Measurements from ENCODE around the gene LBHD2. TPM values are rescaled to one million over a fixed set of nuclear protein-coding genes. Genes with fewer than 3 reads are reported as not detected.

LBHD2 gene
- total RNA-seq, 1 donor from 2014 or later, result not detected

GRCh38 chr14:103057372-103058163, 26.4 kb upstream of the LBHD2 start, which contains the start of gene CDC42BPB:
TSS of gene CDC42BPB (minus strand) at chr14:103057549. CDS start at chr14:103057173, 376 bp downstream.
- H3K36me3 ChIP-seq, result no peaks in the 10 kb centered on the region
- DNase-seq (peak; percentile 95), ATAC-seq (peak; percentile 96)
- peaks cover 34% of the 10 kb centered on the region for H3K4me1 ChIP-seq
- intact Hi-C loops (cut with DNase I), result no loop called here
- H3K4me3 ChIP-seq, result peak within 1 kb of the TSS; percentile 95
- H3K9me3 ChIP-seq, result no peaks in the 10 kb centered on the region
- H3K27me3 ChIP-seq, result no peaks in the 10 kb centered on the region
- H3K27ac ChIP-seq, result peak within 1 kb of the TSS; percentile 88
- TF ChIP-seq CTCF (IDR thresholded peaks at IDR 0.05), result no peak

- H3K4me1 ChIP-seq, result peaks cover 34% of the 10 kb centered on the region
These were observed 25.6 kb upstream of the LBHD2 start for GRCh38 chr14:103058164-103059055.

GRCh38 chr14:103059556-103059955, 24.5 kb upstream of the LBHD2 start:
- H3K4me3 ChIP-seq, result no peak overlapping the region
- intact Hi-C loops (cut with DNase I), result no loop called here
- no peaks in the 10 kb centered on the region for H3K9me3 ChIP-seq
- ATAC-seq, result no peak
- no peaks in the 10 kb centered on the region for H3K36me3 ChIP-seq
- H3K4me1 ChIP-seq, result peaks cover 29% of the 10 kb centered on the region
- H3K27me3 ChIP-seq, result no peaks in the 10 kb centered on the region
- no peak overlapping the region for H3K27ac ChIP-seq
- no peak for TF ChIP-seq CTCF (IDR thresholded peaks at IDR 0.05)
- peak; percentile 48 for DNase-seq

More at GRCh38 chr14:103058164-103059055, 25.6 kb upstream of the LBHD2 start:
- peak; percentile 3 for ATAC-seq
- Histone ChIP-seq H3K4me3 (peak overlapping the region; percentile 86), H3K27ac (peak overlapping the region; percentile 82), H3K36me3 (no peaks in the 10 kb centered on the region), H3K9me3 (no peaks in the 10 kb centered on the region), H3K27me3 (no peaks in the 10 kb centered on the region)
- peak; percentile 65 for DNase-seq
- intact Hi-C loops (cut with DNase I), result no loop called here
- TF ChIP-seq CTCF (IDR thresholded peaks at IDR 0.05), result no peak

- H3K27ac ChIP-seq, result no peak overlapping the region
- DNase-seq (no peak), ATAC-seq (no peak)
- no peaks in the 10 kb centered on the region for H3K36me3 ChIP-seq
- H3K4me1 ChIP-seq, result peaks cover 24% of the 10 kb centered on the region
- no peak for TF ChIP-seq CTCF (IDR thresholded peaks at IDR 0.05)
- intact Hi-C loops (cut with DNase I), result no loop called here
- H3K4me3 ChIP-seq, result no peak overlapping the region
- H3K27me3 ChIP-seq, result no peaks in the 10 kb centered on the region
- no peaks in the 10 kb centered on the region for H3K9me3 ChIP-seq
These were observed 22.5 kb upstream of the LBHD2 start for GRCh38 chr14:103061482-103061976.

GRCh38 chr14:103064436-103064835, 19.6 kb upstream of the LBHD2 start:
- Histone ChIP-seq H3K4me3 (no peak overlapping the region), H3K27me3 (no peaks in the 10 kb centered on the region), H3K27ac (no peak overlapping the region), H3K9me3 (no peaks in the 10 kb centered on the region), H3K36me3 (no peaks in the 10 kb centered on the region), H3K4me1 (peaks cover 21% of the 10 kb centered on the region)
- ATAC-seq (peak; percentile 49), DNase-seq (peak; percentile 12)
- intact Hi-C loops (cut with DNase I), result no loop called here
- no peak for TF ChIP-seq CTCF (IDR thresholded peaks at IDR 0.05)

All from upper lobe of right lung (tissue), 1 donor.